H1 (cell line): ENCODE data around the gene HOXC5. TPM values are rescaled to one million over a fixed set of nuclear protein-coding genes. Genes with fewer than 3 reads are reported as not detected.

Source experiments
- CTCF ChIA-PET: fragments of 300-600 bp; sonication (Branson Sonifier 250); formaldehyde crosslinking; loops from one replicate; lab custom pipeline; 2021; ENCODE audit not compliant: partially characterized antibody; lab: Charles Lee
- POLR2A ChIA-PET: fragments of 300-600 bp; sonication (Branson Sonifier 250); formaldehyde crosslinking; loops from one replicate; lab custom pipeline; 2021; ENCODE audit warnings: inconsistent platforms; ENCODE audit not compliant: partially characterized antibody; lab: Charles Lee
- DNase-seq, 2 experiments: peaks; one replicate each; pipeline versions ENCODE4 v3.0.0 to v3.0.0-alpha.2; 2010 to 2022; ENCODE audit warnings: low spot score in 2 of 2, low read depth in 1 of 2, mixed read lengths in 1 of 2
- FAIRE-seq: peaks from 2 replicates; lab custom pipeline; 2011; peaks lifted over from hg19 to GRCh38; lab: Jason Lieb, UNC
- H2AFZ ChIP-seq: 2 replicates; pipeline ENCODE4 v1.8.1; 2012; ENCODE audit warnings: low read length, inconsistent platforms
- H2AK5ac ChIP-seq: 2 replicates; pipeline ENCODE4 v1.6.1; 2013; ENCODE audit warnings: low read depth, low read length
- H2BK120ac ChIP-seq: replicated peaks from 2 replicates; pipeline ENCODE3; 2013; ENCODE audit warnings: low read depth, low read length, inconsistent platforms
- H2BK12ac ChIP-seq: 2 replicates; pipeline ENCODE4 v1.6.1; 2013; ENCODE audit warnings: low read depth, low read length
- H2BK15ac ChIP-seq: 2 replicates; pipeline ENCODE4 v1.6.1; 2013; ENCODE audit warnings: low read length
- H2BK20ac ChIP-seq: 2 replicates; pipeline ENCODE4 v1.6.1; 2013; ENCODE audit warnings: low read length
- H2BK5ac ChIP-seq: 2 replicates; pipeline ENCODE4 v1.6.1; 2013; ENCODE audit warnings: low read depth, low read length
- H3K14ac ChIP-seq: 2 replicates; pipeline ENCODE4 v1.6.1; 2013; ENCODE audit warnings: inconsistent platforms; ENCODE audit not compliant: insufficient read length
- H3K18ac ChIP-seq: 2 replicates; pipeline ENCODE4 v1.6.1; 2013; ENCODE audit warnings: low read length; ENCODE audit errors: extremely low read depth
- H3K23ac ChIP-seq: 2 replicates; pipeline ENCODE4 v1.6.1; 2013; ENCODE audit warnings: inconsistent platforms; ENCODE audit not compliant: insufficient read length
- H3K23me2 ChIP-seq: 2 replicates; pipeline ENCODE4 v1.6.1; 2013; ENCODE audit warnings: low read depth, low read length
- H3K27ac ChIP-seq: 2 replicates; pipeline ENCODE4 v1.6.1; 2011; ENCODE audit warnings: low read depth, low read length, inconsistent platforms
- H3K27me3 ChIP-seq, 4 experiments: replicated peaks in 1 of 4; 1 replicate in 1 of 4; 2 replicates in 3 of 4; pipeline versions ENCODE4 v1.6.1 to v1.8.1; 2011 to 2013; ENCODE audit warnings: low read length in 3 of 4, mild to moderate bottlenecking in 3 of 4, inconsistent platforms in 2 of 4, mixed read lengths in 2 of 4, moderate library complexity in 1 of 4; ENCODE audit not compliant: control insufficient read depth in 3 of 4, insufficient read depth in 3 of 4; ENCODE audit errors: extremely low read depth in 1 of 4
- H3K36me3 ChIP-seq, 4 experiments: 2 replicates each; pipeline versions ENCODE4 v1.6.1 to v1.8.1; 2011 to 2013; ENCODE audit warnings: mild to moderate bottlenecking in 4 of 4, low read length in 3 of 4, moderate library complexity in 2 of 4, control low read depth in 1 of 4, inconsistent platforms in 1 of 4; ENCODE audit not compliant: insufficient read depth in 4 of 4, control insufficient read depth in 2 of 4
- H3K4ac ChIP-seq: replicated peaks from 2 replicates; pipeline ENCODE3; 2013; ENCODE audit warnings: low read length, low read depth, mixed read lengths, inconsistent platforms; ENCODE audit not compliant: insufficient read length
- H3K4me1 ChIP-seq, 4 experiments: replicated peaks in 1 of 4; 1 replicate in 1 of 4; 2 replicates in 3 of 4; pipeline versions ENCODE4 v1.6.1 to v1.8.1; 2011 to 2013; ENCODE audit warnings: low read length in 3 of 4, inconsistent platforms in 2 of 4, mixed read lengths in 1 of 4; ENCODE audit not compliant: insufficient read depth in 4 of 4, control insufficient read depth in 3 of 4
- H3K4me2 ChIP-seq, 2 experiments: 2 replicates each; pipeline versions ENCODE4 v1.6.1 to v1.8.1; 2011 to 2013; ENCODE audit warnings: low read depth in 2 of 2, low read length in 2 of 2, control low read depth in 1 of 2, inconsistent platforms in 1 of 2, mild to moderate bottlenecking in 1 of 2; ENCODE audit not compliant: insufficient read depth in 1 of 2
- H3K4me3 ChIP-seq, 4 experiments: fragments of 200-600, 300-600 bp in 1 of 4; sonication (generic), shearing (Covaris generic), sonication (Bioruptor Twin) in 1 of 4; 2 replicates each; pipeline versions ENCODE4 v1.5.1 to v1.8.1; 2011 to 2016; ENCODE audit warnings: low read length in 4 of 4, low read depth in 3 of 4, control low read depth in 2 of 4, inconsistent platforms in 2 of 4, mild to moderate bottlenecking in 2 of 4, mixed read lengths in 1 of 4, moderate library complexity in 1 of 4; ENCODE audit not compliant: insufficient read depth in 2 of 4; ENCODE audit errors: extremely low read depth in 1 of 4
- H3K56ac ChIP-seq: replicated peaks from 2 replicates; pipeline ENCODE3; 2013; ENCODE audit warnings: low read depth, mild to moderate bottlenecking, mixed read lengths, low read length, inconsistent platforms; ENCODE audit not compliant: insufficient read length
- H3K79me1 ChIP-seq: 2 replicates; pipeline ENCODE4 v1.6.1; 2013; ENCODE audit warnings: low read depth, low read length, control low read depth
- H3K79me2 ChIP-seq, 2 experiments: 2 replicates each; pipeline versions ENCODE4 v1.6.1 to v1.8.1; 2012 to 2013; ENCODE audit warnings: low read length in 2 of 2, mild to moderate bottlenecking in 2 of 2, inconsistent platforms in 1 of 2; ENCODE audit not compliant: insufficient read depth in 2 of 2, control insufficient read depth in 1 of 2
- H3K9ac ChIP-seq, 4 experiments: replicated peaks in 1 of 4; 1 replicate in 1 of 4; 2 replicates in 3 of 4; pipeline versions ENCODE4 v1.6.1 to v1.8.1; 2011 to 2013; ENCODE audit warnings: low read depth in 3 of 4, low read length in 3 of 4, control low read depth in 2 of 4, mild to moderate bottlenecking in 2 of 4, moderate library complexity in 2 of 4, inconsistent platforms in 1 of 4; ENCODE audit errors: extremely low read depth in 1 of 4
- H3K9me3 ChIP-seq, 2 experiments: 2 replicates each; pipeline versions ENCODE4 v1.6.1 to v1.8.1; 2012 to 2013; ENCODE audit warnings: mild to moderate bottlenecking in 2 of 2, moderate library complexity in 2 of 2, control low read depth in 1 of 2, inconsistent platforms in 1 of 2, low read depth in 1 of 2, low read length in 1 of 2, mixed read lengths in 1 of 2; ENCODE audit not compliant: insufficient read depth in 2 of 2
- H4K20me1 ChIP-seq, 2 experiments: replicated peaks in 1 of 2; 2 replicates each; pipeline versions ENCODE3 to v1.8.1; 2011 to 2013; ENCODE audit warnings: inconsistent platforms in 2 of 2, low read length in 2 of 2, mild to moderate bottlenecking in 1 of 2; ENCODE audit not compliant: insufficient read depth in 2 of 2, control insufficient read depth in 1 of 2
- H4K5ac ChIP-seq: 2 replicates; pipeline ENCODE4 v1.6.1; 2013; ENCODE audit warnings: low read length, low read depth, mixed read lengths, inconsistent platforms; ENCODE audit not compliant: insufficient read length
- H4K8ac ChIP-seq: 2 replicates; pipeline ENCODE4 v1.8.0; 2013; ENCODE audit warnings: mild to moderate bottlenecking, moderate library complexity, low read length, inconsistent platforms; ENCODE audit not compliant: insufficient read depth; ENCODE audit errors: extremely low read depth
- H4K91ac ChIP-seq: replicated peaks from 2 replicates; pipeline ENCODE3; 2013; ENCODE audit warnings: low read length, mixed read lengths, inconsistent platforms; ENCODE audit not compliant: insufficient read length
- CBX8 ChIP-seq: fragments of 300-800, 300-1000 bp; sonication (generic); IDR thresholded peaks from 2 replicates; pipeline ENCODE4 v1.7.1; 2016; ENCODE audit warnings: low read depth, low read length, borderline replicate concordance
- CHD1 ChIP-seq: IDR thresholded peaks from 2 replicates; pipeline ENCODE4 v1.6.1; 2012; ENCODE audit warnings: low read depth, low read length, improper control_type of control experiment
- RNF2 ChIP-seq: fragments of 200-900, 300-1000 bp; sonication (generic); IDR thresholded peaks from 2 replicates; pipeline ENCODE4 v1.7.1; 2016; ENCODE audit warnings: borderline replicate concordance, low read depth, mild to moderate bottlenecking, antibody characterized with exemption, low read length; ENCODE audit not compliant: poor library complexity, severe bottlenecking; ENCODE audit errors: missing control alignments
- SIRT6 ChIP-seq: IDR thresholded peaks from one replicate; pipeline ENCODE4 v1.7.1; 2012; ENCODE audit warnings: low read length, inconsistent platforms
- WGBS, 2 experiments: shearing (Covaris generic) in 1 of 2; methylation state at CpG; one replicate each; pipeline versions ENCODE4 v1.1.6 to v1.1.7; 2013 to 2015; ENCODE audit warnings: low lambda C conversion rate in 2 of 2, mixed read lengths in 2 of 2, inconsistent platforms in 1 of 2, low coverage in 1 of 2, missing lambda C conversion rate in 1 of 2; ENCODE audit not compliant: insufficient replicate concordance in 2 of 2, insufficient coverage in 1 of 2, insufficient read length in 1 of 2; ENCODE audit errors: extremely low coverage in 1 of 2, missing lambda C conversion rate in 1 of 2; 5-methylcytosine and 5-hydroxymethylcytosine counted together
- polyA plus RNA-seq, 7 experiments: library from polyadenylated mRNA; depleted of rRNA in 3 of 7; stranded (reverse) in 5 of 7; unstranded in 2 of 7; fragments of >200 nt in 5 of 7; fragments of 200-250 nt in 2 of 7; gene quantifications; 1 replicate in 5 of 7; 2 replicates in 1 of 7; 4 replicates in 1 of 7; pipeline versions ENCODE4 v1.2.1 to v1.2.3, GENCODE V29; 2011 to 2013; ENCODE audit warnings: missing spikeins in 2 of 7, mixed read lengths in 2 of 7
- total RNA-seq: library from RNA; stranded (reverse); fragmentation: NEBNext Ultra II Directional; extraction: Animal tissue kit (Norgen Biotek cat#: 25700); gene quantifications from 2 replicates; pipeline ENCODE4 v1.2.1, GENCODE V29; 2021
- TF ChIP-seq, protein P1 (sequence below): IDR thresholded peaks from 2 replicates; pipeline ENCODE4 v1.6.1; 2012; ENCODE audit warnings: low read length, inconsistent platforms

Gene HOXC5
- total and polyA plus RNA-seq, 2 of the 8 experiments (the other 6 are each of a cell fraction or from before 2014, with no cell fraction given), result not detected

- H3K9me3 ChIP-seq, result no peaks in the 10 kb centered on the region
- no peaks in the 10 kb centered on the region for H3K79me1 ChIP-seq
- 13% methylated on average over 9 of the region's 10 CpGs; no CpG with 5 or more reads in 1 of the 2 experiments for WGBS, 2 experiments
- H3K23ac ChIP-seq, result no peak overlapping the region
- peaks cover 3% of the 10 kb centered on the region for H3K23me2 ChIP-seq
- no peak overlapping the region for H2BK15ac ChIP-seq
- no peak overlapping the region for H2BK120ac ChIP-seq
- H3K18ac ChIP-seq, result no peak overlapping the region; the same call in 1 of the 2 replicates
- H3K79me2 ChIP-seq, result no peaks in the 10 kb centered on the region
- no peak overlapping the region for H3K27ac ChIP-seq
- H3K14ac ChIP-seq, result no peak overlapping the region
- ChIA-PET CTCF (interaction anchor here (0.6 to 4.9 kb wide), 24 partner anchors 13 to 322 kb away, joined by 3 to 34 read pairs (median 4); partner anchors contain the start of genes HOXC5, HOXC8 and SMUG1), POLR2A (interaction anchor here (0.9 to 1.0 kb wide), 2 partner anchors 18 to 29 kb away, joined by 3 read pairs; no protein-coding TSS in a partner anchor)
- H4K20me1 ChIP-seq, result peaks cover 15 to 19% of the 10 kb centered on the region in 2 experiments
- H3K56ac ChIP-seq, result no peak overlapping the region
- H3K4me2 ChIP-seq, result peak overlapping the region in 1 of 2 experiments; percentile 50; a peak in 1 of 4 replicates
- H2AK5ac ChIP-seq, result peak overlapping the region; percentile 28; the same call in 1 of the 2 replicates
- no peak overlapping the region for H4K5ac ChIP-seq
- H3K4me1 ChIP-seq, result peaks cover 1 to 18% (median 3%) of the 10 kb centered on the region in 4 experiments; a peak in 6 of 7 replicates
- H2BK20ac ChIP-seq, result no peak overlapping the region
- H4K8ac ChIP-seq, result no peak overlapping the region
- H3K4me3 ChIP-seq, result no peak overlapping the region
- H3K36me3 ChIP-seq, result peaks cover 0 to 2% (median 0%) of the 10 kb centered on the region in 4 experiments; a peak in 1 of 8 replicates
- no peak for TF ChIP-seq CHD1
- TF ChIP-seq, protein P1, sequence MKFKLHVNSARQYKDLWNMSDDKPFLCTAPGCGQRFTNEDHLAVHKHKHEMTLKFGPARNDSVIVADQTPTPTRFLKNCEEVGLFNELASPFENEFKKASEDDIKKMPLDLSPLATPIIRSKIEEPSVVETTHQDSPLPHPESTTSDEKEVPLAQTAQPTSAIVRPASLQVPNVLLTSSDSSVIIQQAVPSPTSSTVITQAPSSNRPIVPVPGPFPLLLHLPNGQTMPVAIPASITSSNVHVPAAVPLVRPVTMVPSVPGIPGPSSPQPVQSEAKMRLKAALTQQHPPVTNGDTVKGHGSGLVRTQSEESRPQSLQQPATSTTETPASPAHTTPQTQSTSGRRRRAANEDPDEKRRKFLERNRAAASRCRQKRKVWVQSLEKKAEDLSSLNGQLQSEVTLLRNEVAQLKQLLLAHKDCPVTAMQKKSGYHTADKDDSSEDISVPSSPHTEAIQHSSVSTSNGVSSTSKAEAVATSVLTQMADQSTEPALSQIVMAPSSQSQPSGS, result no peak
- TF ChIP-seq RNF2, result peak; percentile 2
- TF ChIP-seq SIRT6, result no peak
- peak; percentile 35; the same call in 1 of the 2 replicates for TF ChIP-seq CBX8
- peak overlapping the region; percentile 44; the same call in 1 of the 2 replicates for H2BK12ac ChIP-seq
- H3K27me3 ChIP-seq, result peaks cover 95 to 100% (median 99%) of the 10 kb centered on the region in 4 experiments
- no peak for DNase-seq
- no peak overlapping the region for H3K4ac ChIP-seq
- no peak overlapping the region for H2AFZ ChIP-seq
- H4K91ac ChIP-seq, result no peak overlapping the region
- H3K9ac ChIP-seq, result no peak overlapping the region
- H2BK5ac ChIP-seq, result no peak overlapping the region
- no peak for FAIRE-seq
These were observed 19.7 kb downstream of the HOXC5 start for GRCh38 chr12:54052438-54053002.
